Lower leg skin (tissue), 4 donors: ENCODE results near the gene SNX5. TPM values are rescaled to one million over a fixed set of nuclear protein-coding genes. Genes with fewer than 3 reads are reported as not detected.
A peak's percentile ranks its signal among the peaks of the same experiment; 100 is the strongest.

ENCODE experiments used
- DNase-seq, 2 donors: peaks; one replicate each; pipeline ENCODE4 v3.0.0-alpha.2; 2019; ENCODE audit warnings: low spot score in 2 of 2
- H3K4me3 ChIP-seq: fragments of 200-600 bp; sonication (generic); 2 replicates; pipeline ENCODE4 v1.5.1; 2017; ENCODE audit warnings: mild to moderate bottlenecking, low read depth; ENCODE audit not compliant: poor library complexity, severe bottlenecking
- CTCF ChIP-seq, 3 donors: fragments of 450-650 bp; IDR thresholded peaks; one replicate each; pipeline ENCODE4 v1.5.1; 2016; ENCODE audit warnings: antibody characterized with exemption in 3 of 3, mild to moderate bottlenecking in 3 of 3, moderate library complexity in 2 of 3
- POLR2A ChIP-seq, 2 donors: fragments of 450-650 bp; IDR thresholded peaks; one replicate each; pipeline ENCODE4 v1.6.1; 2016 to 2017; ENCODE audit warnings: antibody characterized with exemption in 2 of 2, mild to moderate bottlenecking in 1 of 2, moderate library complexity in 1 of 2
- WGBS, 2 donors: methylation state at CpG; one replicate each; pipeline ENCODE4 v1.1.5; 2018; 5-methylcytosine and 5-hydroxymethylcytosine counted together
- intact Hi-C: fragments of 100-400 bp; cut with DNase I; formaldehyde crosslinking; loops from one replicate; pipeline ENCODE4 v1.15.0; 2023; ENCODE audit warnings: low total_unique reads
- total RNA-seq, 4 donors: library from RNA; depleted of rRNA; stranded (reverse); fragments of >200 nt; gene quantifications; one replicate each; pipeline ENCODE4 v1.1.0, GENCODE V29; 2016

Gene SNX5
- total RNA-seq, 4 donors from 2014 or later = 44.6 to 70.7 (median 66.0) TPM

- WGBS, 2 donors = 39 to 50% methylated on average over 2 of the region's 2 CpGs
- DNase-seq = no peak
- intact Hi-C loops = no loop called here
- no peak for TF ChIP-seq POLR2A (IDR thresholded peaks at IDR 0.05)
- no peak for TF ChIP-seq CTCF (IDR thresholded peaks at IDR 0.05)
- no peak overlapping the region for H3K4me3 ChIP-seq
Measured at GRCh38 chr20:17972121-17972520, 3.5 kb upstream of the SNX5 start.

- intact Hi-C loops = no loop called here
- TF ChIP-seq CTCF (IDR thresholded peaks at IDR 0.05) (no peak), POLR2A (IDR thresholded peaks at IDR 0.05) (no peak)
- DNase-seq = no peak
- WGBS, 2 donors = 28 to 33% methylated on average over 7 of the region's 7 CpGs
- H3K4me3 ChIP-seq = no peak overlapping the region
Measured at GRCh38 chr20:17971300-17972013, 2.9 kb upstream of the SNX5 start.

GRCh38 chr20:17969884-17970409, 1.4 kb upstream of the SNX5 start:
- TF ChIP-seq POLR2A (IDR thresholded peaks at IDR 0.05) (no peak), CTCF (IDR thresholded peaks at IDR 0.05) (no peak)
- DNase-seq = peak; percentile 40 to 89
- peak overlapping the region; percentile 80 for H3K4me3 ChIP-seq
- intact Hi-C loops = no loop called here
- 7% methylated on average over 9 of the region's 9 CpGs for WGBS, 2 donors

DNA sequence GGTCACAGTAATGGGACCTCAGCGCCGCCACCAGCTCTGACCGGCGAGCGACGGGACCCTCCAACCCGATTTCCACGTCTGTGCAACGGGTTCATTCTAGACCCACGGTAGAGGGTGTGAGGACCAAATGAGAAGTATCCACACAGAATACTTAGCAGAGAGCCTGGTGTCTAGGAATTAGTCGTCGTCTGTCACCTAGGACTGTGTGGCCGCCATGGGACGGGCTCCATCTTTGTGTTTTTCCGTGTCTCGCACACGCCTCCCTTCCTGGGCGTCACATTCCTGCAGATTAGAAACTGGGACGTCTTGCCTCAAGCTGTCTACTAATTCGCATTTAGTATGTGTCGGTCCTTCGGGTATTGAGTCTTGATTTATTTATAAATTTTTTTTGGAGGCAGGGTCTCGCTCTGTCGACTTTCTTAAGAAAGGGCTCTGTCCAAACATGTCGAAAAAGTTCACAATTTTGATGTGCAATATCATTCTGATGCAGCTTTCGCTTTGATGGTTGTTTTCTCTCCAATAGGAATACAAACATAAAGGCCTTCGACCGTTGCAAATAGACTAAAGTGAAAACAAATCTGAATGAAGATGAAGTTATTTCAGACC, 787 bp upstream of the SNX5 start:
- WGBS, 2 donors = 0% methylated on average over 27 to 28 of the region's 28 CpGs
- TF ChIP-seq POLR2A (IDR thresholded peaks at IDR 0.05) (no peak), CTCF (IDR thresholded peaks at IDR 0.05) (no peak)
- DNase-seq = no peak
- intact Hi-C loops = no loop called here
- H3K4me3 ChIP-seq = peak overlapping the region; percentile 80

- no peak for TF ChIP-seq CTCF (IDR thresholded peaks at IDR 0.05)
- TF ChIP-seq POLR2A (IDR thresholded peaks at IDR 0.05) = no peak
- peak overlapping the region; percentile 80 for H3K4me3 ChIP-seq
- WGBS, 2 donors = 0 to 1% methylated on average over 26 to 30 of the region's 41 CpGs
- intact Hi-C loops = no loop called here
- DNase-seq = peak; percentile 37 to 91
Measured at GRCh38 chr20:17967521-17968365, 851 bp downstream of the SNX5 start.
